Measurements from ENCODE around the gene AP1G2.

DNA sequence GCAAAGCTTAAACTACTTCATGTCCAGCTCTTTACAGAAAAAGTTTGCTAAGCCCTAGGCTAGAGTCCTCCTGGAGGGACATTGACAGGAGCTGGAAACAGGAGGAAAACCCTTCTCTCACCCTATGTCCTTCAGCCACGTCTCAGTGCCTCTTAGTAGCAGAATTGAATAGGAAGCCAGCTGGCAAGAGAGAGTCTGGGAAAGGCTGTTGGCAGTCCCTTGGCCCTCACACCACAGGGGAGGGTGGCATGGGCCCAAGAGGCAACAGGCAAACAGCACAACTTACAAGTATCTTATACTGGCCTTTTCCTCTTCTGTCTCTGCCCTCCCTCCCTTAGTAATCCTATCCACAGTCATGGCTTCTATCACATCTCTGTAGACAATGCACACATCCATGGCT lies 40.9 kb upstream of the AP1G2 start:
- TF ChIP-seq CTCF (IDR thresholded peaks at IDR 0.05; ENCODE audit: insufficient read depth, low read length), result no peak
- no peak for TF ChIP-seq POLR2AphosphoS5 (IDR thresholded peaks at IDR 0.05; ENCODE audit: low read depth)
- TF ChIP-seq REST (IDR thresholded peaks at IDR 0.05; ENCODE audit: insufficient replicate concordance, low read depth), result no peak
- TF ChIP-seq GABPA (IDR thresholded peaks at IDR 0.05; ENCODE audit: low read depth), result no peak
